ENCODE data around the gene LDLRAD4.

DNA sequence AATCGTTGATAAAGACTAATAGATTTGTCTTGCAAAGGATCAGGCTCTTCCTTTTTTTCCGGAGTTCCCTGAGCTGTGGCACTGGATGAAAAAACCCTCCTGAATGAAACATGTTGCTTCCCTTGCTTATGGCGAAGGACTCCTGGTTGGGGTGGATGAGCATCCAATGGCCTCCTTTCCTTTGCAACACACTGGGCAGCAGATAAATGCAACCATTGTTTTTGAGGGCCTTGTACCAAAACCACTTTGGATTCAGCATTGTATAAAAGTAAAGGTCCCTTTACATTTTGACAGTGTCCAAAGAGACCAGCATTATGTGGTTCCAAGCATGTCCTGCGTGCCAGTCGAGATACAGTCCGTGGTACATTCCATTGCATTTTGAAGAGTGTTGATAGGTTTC, 463.1 kb downstream of the LDLRAD4 start:
- TF ChIP-seq RAD21 (IDR thresholded peaks at IDR 0.05; ENCODE audit: low read depth), result no peak
- TF ChIP-seq, protein P1, sequence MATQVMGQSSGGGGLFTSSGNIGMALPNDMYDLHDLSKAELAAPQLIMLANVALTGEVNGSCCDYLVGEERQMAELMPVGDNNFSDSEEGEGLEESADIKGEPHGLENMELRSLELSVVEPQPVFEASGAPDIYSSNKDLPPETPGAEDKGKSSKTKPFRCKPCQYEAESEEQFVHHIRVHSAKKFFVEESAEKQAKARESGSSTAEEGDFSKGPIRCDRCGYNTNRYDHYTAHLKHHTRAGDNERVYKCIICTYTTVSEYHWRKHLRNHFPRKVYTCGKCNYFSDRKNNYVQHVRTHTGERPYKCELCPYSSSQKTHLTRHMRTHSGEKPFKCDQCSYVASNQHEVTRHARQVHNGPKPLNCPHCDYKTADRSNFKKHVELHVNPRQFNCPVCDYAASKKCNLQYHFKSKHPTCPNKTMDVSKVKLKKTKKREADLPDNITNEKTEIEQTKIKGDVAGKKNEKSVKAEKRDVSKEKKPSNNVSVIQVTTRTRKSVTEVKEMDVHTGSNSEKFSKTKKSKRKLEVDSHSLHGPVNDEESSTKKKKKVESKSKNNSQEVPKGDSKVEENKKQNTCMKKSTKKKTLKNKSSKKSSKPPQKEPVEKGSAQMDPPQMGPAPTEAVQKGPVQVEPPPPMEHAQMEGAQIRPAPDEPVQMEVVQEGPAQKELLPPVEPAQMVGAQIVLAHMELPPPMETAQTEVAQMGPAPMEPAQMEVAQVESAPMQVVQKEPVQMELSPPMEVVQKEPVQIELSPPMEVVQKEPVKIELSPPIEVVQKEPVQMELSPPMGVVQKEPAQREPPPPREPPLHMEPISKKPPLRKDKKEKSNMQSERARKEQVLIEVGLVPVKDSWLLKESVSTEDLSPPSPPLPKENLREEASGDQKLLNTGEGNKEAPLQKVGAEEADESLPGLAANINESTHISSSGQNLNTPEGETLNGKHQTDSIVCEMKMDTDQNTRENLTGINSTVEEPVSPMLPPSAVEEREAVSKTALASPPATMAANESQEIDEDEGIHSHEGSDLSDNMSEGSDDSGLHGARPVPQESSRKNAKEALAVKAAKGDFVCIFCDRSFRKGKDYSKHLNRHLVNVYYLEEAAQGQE (IDR thresholded peaks at IDR 0.05; ENCODE audit: low read depth), result no peak
- TF ChIP-seq, protein P2, sequence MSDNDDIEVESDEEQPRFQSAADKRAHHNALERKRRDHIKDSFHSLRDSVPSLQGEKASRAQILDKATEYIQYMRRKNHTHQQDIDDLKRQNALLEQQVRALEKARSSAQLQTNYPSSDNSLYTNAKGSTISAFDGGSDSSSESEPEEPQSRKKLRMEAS (IDR thresholded peaks at IDR 0.05), result no peak
- TF ChIP-seq, protein P3, sequence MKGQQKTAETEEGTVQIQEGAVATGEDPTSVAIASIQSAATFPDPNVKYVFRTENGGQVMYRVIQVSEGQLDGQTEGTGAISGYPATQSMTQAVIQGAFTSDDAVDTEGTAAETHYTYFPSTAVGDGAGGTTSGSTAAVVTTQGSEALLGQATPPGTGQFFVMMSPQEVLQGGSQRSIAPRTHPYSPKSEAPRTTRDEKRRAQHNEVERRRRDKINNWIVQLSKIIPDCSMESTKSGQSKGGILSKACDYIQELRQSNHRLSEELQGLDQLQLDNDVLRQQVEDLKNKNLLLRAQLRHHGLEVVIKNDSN (IDR thresholded peaks at IDR 0.05), result no peak
- TF ChIP-seq CREB1 (IDR thresholded peaks at IDR 0.05; ENCODE audit: low read depth), result no peak
- TF ChIP-seq TEAD4 (IDR thresholded peaks at IDR 0.05), result no peak
- no peak for TF ChIP-seq TAF1 (IDR thresholded peaks at IDR 0.05; ENCODE audit: low read depth)
- no peak for TF ChIP-seq FOXM1 (IDR thresholded peaks at IDR 0.05; ENCODE audit: borderline replicate concordance, low read depth)
- TF ChIP-seq TCF12 (IDR thresholded peaks at IDR 0.05; ENCODE audit: low read depth), result no peak
- TF ChIP-seq EP300 (IDR thresholded peaks at IDR 0.05; ENCODE audit: borderline replicate concordance), result no peak
- TF ChIP-seq YY1 (IDR thresholded peaks at IDR 0.05; ENCODE audit: low read depth), result no peak
- no peak for TF ChIP-seq NFIC (IDR thresholded peaks at IDR 0.05)
